ENCODE data around the gene SHH.

- TF ChIP-seq MAX (CRISPR knock-in tag; IDR thresholded peaks at IDR 0.05) (no peak), ZNF416 (CRISPR knock-in tag; IDR thresholded peaks at IDR 0.05) (no peak), TEAD1 (CRISPR knock-in tag; IDR thresholded peaks at IDR 0.05) (no peak), ESRRA (CRISPR knock-in tag; IDR thresholded peaks at IDR 0.05; ENCODE audit: borderline replicate concordance) (no peak), USF2 (CRISPR knock-in tag; IDR thresholded peaks at IDR 0.05) (no peak), GABPB1 (CRISPR knock-in tag; IDR thresholded peaks at IDR 0.05) (no peak)
- TF ChIP-seq, protein P1, sequence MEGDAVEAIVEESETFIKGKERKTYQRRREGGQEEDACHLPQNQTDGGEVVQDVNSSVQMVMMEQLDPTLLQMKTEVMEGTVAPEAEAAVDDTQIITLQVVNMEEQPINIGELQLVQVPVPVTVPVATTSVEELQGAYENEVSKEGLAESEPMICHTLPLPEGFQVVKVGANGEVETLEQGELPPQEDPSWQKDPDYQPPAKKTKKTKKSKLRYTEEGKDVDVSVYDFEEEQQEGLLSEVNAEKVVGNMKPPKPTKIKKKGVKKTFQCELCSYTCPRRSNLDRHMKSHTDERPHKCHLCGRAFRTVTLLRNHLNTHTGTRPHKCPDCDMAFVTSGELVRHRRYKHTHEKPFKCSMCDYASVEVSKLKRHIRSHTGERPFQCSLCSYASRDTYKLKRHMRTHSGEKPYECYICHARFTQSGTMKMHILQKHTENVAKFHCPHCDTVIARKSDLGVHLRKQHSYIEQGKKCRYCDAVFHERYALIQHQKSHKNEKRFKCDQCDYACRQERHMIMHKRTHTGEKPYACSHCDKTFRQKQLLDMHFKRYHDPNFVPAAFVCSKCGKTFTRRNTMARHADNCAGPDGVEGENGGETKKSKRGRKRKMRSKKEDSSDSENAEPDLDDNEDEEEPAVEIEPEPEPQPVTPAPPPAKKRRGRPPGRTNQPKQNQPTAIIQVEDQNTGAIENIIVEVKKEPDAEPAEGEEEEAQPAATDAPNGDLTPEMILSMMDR (IDR thresholded peaks at IDR 0.05): no peak
Observed at GRCh38 chr7:155798673-155799439, 13.4 kb downstream of the SHH start.

Data from WTC11 (cell line).